Erythroblast (primary cell): ENCODE data around the gene RAB20.

Experiments
- GATA1 ChIP-seq: IDR thresholded peaks from 2 replicates; pipeline ENCODE4 v1.6.1; 2011; ENCODE audit warnings: low read depth, mild to moderate bottlenecking, control low read depth, low read length, moderate library complexity
- POLR2A ChIP-seq: IDR thresholded peaks from 2 replicates; pipeline ENCODE4 v1.6.1; 2011; ENCODE audit warnings: mild to moderate bottlenecking, low read length

DNA sequence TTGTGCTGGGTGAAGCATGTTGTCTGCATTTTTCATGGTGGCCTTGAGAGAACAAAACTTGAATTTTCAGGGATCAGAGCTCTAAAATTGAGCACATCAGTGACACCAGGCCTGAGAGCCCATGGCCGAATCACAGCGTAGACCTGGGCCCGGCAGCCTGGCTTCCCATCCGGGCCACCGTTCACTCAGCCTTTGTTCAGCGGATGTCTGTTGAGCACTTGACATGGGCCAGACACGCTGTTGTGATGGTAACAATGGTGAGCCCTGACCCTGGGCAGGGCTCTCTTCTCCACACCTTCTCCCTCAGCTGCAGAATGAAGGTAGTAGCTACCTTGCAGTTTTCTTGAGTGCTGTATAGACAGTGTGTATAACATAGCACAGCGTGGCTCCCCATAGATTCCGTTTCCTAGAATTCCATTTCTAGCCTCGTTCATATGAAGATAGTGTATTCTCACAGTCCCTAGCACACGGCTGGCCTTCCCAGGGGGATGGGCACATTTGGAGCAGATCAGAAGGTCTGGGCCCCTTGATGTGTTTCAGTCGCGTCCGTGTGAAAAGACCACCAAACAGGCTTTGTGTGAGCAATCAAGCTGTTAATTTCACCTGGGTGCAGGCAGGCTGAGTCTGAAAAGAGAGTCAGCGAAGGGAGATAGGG, 75.3 kb downstream of the RAB20 start:
- no peak for TF ChIP-seq POLR2A
- no peak for TF ChIP-seq GATA1
